GM04504 (cell line): ENCODE results near the gene RAD51B.

Experiments
- DNase-seq: peaks from one replicate; pipeline ENCODE4 v3.0.0-alpha.2; 2012; ENCODE audit warnings: low read depth

The RAD51B gene

GRCh38 chr14:68442828-68443629, 623.5 kb downstream of the RAD51B start:
- DNase-seq: peak; percentile 77

DNA sequence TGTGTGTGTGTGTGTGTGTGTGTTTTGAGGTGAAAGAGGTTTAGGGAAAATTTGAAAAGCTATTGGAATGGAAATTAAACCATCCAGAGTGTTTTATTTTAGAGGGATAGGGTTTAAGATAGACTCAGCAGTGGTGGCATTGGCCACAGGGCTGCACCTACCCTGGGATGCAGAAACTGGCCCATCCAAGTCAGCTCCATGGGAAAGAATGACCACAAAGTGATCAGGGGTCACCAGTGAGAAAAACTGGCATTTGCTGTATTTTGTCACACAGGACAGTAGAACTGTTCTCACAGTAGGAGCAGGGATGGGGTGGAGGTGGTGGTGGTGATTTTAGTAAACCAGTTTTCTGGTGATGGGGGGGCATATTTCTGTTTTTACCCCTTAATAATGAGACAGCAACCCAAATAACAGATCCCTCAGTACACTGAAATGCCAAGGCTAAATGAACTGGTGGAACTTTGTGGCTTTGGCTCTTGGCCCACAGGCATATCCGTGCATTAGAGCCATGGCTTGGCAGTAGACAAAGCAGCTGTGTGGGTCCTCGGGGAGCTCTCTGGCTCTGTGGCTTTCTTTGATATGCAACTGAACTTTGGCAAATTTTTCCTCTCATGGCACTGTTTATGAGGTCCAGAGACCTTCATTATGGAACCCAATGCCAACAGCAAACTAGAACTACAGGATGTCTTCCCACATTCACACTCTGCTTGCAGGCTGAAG, 625.0 kb downstream of the RAD51B start:
- DNase-seq: no peak

DNA sequence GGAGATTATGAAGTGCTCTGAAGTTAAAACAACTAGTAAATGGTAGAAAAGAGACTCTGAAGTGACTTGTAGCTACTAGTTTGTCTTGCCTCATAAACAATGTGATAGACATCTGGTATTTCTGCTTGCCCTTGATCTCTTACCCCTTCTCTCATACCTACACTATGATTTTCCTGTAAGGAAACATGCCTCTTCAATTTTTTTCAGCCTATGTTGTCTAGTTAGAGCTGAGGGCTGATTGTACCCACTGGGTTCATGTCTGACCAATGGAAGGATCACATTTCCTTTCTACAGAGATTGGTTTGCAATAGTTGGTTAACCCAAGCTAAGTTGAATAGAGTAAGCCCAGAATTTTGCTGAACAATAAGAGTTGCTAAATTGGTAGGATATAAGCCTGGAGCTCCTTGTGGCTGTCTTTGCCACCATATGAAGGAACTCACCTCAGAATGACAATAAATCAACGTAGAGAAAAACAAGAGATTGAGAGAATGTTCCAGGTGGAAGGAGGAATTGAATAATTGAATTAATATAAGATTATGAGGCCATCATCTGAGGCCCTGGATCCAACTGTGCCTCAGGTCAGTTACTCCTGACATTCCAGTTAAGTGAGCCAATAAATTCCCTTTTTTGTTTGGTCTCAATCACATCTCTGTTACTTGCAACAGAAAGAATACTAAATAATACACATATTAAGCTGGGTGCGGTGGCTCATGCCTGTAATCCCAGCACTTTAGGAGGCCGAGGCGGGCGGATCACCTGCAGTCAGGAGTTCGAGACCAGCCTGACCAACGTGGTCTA, 626.9 kb downstream of the RAD51B start:
- no peak for DNase-seq

DNA sequence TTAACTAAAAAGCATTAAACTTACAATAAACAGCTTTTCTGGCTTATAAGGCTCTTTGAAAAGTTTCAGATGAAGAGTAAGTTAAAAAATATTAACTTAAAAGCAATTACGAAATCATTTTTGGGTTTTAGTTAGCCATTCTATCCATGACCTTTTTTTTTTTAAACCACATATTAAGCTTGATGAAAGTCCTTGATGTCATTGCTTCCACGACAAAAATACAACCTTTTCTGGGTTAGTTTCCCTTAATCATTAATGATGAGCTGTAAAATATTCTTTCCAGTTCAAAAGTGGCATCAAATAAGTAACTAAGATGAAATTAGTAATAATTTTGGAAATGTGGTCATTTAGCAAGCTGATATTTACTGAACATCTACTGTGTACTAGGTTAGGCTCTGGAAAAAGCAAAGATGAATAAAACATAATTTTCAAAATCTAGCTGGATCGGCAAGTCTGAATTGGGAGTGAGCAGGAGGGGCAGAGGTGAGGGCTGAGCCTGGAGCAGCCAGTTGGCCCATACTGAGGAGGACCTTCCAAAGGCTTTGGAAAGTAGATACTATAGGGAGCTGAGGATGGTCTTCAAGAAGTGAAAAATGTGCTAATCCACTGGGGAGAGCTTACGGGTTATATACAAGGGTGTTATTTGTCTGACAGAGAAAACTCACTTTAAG, 628.1 kb downstream of the RAD51B start:
- DNase-seq: no peak

- no peak for DNase-seq
These were observed 628.8 kb downstream of the RAD51B start for GRCh38 chr14:68448252-68448902.

DNA sequence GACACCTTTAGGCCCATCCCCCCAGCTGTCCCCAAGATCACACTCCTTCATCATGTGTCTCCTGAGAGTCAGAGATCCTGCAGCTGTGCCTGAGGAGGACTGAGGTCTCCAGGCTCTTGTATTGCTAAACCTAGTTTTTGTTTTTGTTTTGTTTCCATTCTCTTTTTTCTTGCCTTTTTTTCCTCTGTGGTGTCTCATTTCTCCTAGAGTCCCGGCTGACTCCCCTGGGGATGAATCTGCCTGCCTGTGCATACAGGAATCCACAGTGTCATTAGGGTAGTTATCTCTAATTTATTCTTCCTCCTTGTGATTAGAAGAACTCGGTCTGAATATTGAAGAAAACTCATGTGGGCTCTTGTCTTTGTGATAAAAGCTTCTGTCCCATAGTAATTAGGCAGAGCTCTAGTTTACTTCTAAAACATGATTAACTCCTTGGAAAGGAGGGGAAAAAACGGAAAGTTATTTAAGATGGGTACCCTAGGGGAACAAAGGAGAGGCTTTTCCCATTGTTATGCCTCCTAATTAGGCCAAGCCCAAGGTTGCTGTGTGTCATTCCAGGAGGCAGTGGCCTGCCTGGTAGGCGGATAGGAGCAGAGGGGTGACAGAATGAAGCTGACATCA, 630.1 kb downstream of the RAD51B start:
- no peak for DNase-seq

- no peak for DNase-seq
These were observed 631.0 kb downstream of the RAD51B start for GRCh38 chr14:68450391-68451120.

GRCh38 chr14:68451696-68452373, 632.3 kb downstream of the RAD51B start:
- DNase-seq: no peak

GRCh38 chr14:68458253-68458652, 638.7 kb downstream of the RAD51B start:
- no peak for DNase-seq

DNA sequence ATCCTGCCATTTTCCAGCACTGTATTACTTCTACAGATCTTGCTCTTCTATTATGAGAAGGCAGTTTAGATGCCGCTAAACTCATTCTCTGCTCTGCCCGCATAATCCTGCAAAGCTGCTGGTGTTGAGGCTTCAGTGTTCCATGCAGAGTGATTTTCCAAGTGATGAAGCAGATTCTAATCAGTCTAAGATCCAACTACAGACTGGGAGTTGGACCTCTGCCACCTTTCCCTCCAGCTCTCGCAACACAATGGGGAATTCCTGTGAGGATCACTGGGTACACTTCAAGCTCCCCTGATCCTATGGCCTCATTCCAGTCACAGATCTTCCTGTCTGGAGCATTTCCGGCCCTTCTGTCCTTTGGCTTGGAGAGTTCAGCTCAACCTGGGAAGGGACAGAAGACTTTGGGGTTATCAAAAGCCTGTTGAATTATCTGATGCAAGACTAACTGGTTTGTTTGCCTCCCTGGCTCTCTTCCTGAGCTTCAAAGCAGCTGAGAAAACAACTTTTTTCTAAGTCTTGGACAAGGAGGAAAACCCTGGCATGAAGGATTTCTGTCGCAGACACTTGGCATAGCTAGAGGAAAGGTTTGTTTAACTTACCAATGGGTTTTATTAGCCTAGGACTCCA, 639.4 kb downstream of the RAD51B start:
- DNase-seq: peak; percentile 52

DNA sequence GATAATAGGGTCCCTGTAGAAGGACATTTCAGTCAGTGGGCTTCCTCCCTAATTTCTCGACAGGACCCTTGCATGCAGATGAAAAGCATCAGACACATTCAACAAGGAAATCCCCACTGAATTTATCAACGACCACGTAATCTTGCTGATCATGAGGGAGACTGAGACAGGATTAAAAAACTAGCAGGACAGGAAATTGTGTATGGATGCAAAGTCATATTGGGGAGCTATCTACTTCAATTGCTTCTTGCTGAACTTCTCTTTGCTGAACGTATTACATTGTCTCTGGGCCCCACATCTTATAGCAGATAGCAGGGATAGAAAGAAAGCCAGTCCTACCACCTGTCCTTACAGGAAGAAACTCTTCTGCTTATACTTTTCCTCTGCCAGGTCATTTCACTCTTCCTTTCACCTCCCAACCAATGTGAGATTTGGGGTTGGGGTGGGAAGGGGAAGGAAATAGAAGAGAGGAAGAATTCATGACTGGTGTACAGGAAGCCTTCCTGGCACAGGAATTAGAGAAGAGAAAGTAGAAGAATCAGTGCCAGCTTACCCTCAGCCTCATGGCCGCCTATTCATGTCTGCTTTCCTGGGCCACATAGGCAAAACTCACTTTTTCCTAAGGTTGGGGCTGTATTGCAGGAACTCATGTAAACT, 640.0 kb downstream of the RAD51B start:
- no peak for DNase-seq

DNA sequence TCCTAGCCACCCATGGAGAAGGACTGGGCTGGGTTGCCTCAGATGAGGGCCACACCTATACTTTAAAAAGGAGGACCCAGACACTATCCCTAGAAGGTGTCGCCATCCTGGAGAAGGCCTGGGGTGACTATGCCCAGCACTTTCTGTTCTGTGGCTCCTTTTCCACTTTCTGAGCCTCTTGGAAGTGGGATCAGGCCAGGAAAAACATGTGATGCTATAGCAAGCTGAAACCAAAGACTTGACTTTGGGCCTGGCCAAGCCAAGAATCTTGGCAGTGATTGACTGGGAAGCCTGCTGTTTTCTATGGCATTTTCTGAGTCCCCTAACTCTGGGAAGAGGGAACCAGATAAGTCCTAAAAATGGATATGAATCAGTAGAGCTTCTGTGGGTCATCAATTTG, 641.0 kb downstream of the RAD51B start:
- no peak for DNase-seq

DNA sequence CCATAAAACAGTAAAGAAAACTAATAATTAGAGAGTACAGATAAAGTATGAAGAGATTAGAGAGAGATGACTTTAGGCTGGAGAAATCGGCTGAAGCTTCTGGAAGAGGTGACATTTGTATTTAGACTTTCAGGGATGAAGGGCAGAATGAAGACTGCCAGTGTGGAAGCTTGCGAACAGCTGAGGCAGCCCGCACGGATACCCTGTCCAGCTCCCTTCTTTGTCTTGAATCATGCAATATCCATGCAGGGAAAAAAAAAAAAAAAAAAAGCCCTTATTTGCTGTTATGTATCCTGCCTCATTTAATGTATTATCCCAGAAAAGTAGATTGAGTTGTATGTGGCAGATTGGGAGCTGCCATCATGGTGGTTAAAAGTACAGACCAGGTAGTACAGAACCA, 641.5 kb downstream of the RAD51B start:
- DNase-seq: no peak

DNA sequence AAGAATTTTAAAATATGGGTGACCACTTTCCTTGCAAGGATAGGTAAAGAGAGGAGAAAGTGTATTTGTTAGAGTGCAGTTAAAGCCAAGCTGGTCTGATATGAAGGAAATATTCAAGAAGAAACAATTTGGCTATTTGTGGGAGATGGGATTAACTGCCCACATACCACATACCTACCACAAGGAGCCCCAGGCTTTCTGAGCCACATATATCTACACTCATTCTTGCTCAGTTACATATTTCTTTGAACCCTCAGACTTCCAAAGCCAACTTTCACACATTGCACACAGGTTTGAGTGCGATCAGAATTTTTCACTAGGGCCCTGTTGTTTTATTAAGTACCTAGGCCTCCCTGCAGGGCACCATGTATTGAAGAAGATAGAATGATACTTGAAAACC, 643.1 kb downstream of the RAD51B start:
- DNase-seq: no peak

- DNase-seq: no peak
These were observed 643.7 kb downstream of the RAD51B start for GRCh38 chr14:68463299-68463698.

DNA sequence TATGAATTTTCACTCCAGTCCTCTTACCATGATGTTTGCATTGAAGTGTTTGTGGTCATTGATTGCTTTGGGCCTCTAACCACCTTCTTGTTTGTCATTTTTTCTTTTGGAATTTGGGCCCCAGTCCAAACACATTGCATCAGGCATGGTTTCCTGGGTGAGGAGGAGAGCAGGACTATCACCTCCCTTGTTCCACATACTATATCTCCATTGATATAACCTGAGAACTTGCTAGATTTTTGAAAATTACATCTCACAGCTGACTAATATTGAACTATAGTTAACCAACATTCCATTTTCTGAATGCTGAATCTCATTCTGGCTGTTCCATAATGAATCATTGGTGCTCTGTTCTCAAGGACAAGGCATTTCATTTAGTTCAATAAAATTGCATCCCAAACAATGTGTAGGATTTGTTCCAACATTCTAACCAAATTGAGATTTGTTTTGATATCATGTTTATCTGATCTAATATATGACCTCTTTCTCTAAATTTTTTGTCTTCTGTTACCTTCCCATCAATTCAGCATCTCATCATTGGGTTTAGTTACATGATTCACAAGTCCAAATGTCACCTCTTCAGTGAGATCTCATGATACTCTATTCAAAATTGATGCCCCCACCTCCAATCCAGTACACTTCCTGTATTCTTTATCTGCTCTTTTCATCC, 644.3 kb downstream of the RAD51B start:
- DNase-seq: no peak

DNA sequence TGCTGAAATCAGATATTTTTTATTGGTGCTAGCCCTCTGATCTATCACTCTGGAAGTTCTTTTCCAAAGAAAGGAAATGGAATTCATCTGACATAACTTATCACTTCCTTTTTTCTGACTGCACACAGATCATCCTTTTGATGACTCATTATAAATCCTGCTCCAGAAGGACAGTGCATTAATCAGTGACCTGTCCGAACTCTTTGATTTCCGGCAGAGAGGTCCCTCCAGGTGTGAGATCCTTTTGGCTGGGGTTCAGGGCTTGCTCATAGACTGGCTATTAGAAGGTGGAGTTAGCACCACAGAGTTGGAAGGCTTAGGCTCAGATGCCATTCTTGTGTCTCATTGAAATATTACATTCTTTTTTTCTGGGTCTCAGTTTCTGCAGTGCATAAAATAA, 645.1 kb downstream of the RAD51B start:
- no peak for DNase-seq

DNA sequence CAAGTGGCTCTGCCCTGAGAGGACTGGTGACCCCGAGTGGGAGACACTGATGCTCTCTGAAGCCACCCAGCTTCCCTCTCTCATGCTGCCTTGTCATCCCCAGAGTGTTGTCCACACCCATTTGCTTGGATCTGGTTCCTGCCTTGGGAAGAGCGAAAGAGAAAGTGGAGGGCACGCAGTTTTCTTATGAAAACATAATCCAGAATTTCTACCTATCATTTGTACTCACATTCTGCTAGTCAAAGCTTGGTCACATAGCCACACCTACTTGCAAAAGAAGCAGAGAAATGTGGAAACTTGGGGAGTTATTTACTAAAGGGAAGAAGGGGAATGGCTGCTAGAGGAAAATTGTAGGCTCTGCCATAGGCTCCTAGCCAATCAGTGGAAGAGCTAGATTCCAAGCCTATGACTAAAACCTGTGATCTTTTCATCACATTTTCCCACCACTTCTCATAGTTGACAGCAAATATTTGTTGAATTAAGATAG, 647.0 kb downstream of the RAD51B start:
- DNase-seq: peak; percentile 79
